ENCODE data around the gene CHIC2. TPM values are rescaled to one million over a fixed set of nuclear protein-coding genes. Genes with fewer than 3 reads are reported as not detected.

CHIC2 gene
- total RNA-seq, 1 experiment from 2014 or later, result 52.3 TPM

DNA sequence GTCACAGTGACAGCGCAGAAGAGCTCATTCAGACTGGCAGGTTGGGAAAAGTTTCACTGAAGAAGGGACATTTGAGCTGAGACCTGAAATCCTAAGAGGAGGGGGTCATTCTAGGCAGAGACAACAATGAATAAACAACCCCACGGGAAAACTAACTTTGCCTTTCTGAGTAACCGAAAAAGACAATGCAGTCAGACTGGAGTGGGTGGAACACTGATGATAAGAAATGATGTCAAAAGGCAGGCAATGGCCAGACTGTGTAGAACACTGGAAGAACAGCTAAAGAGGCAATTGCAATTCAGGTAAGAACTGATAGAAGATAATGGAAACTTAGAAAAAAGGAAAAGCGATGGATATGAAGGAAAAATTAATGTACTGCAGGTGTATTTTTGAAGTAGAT lies 73.8 kb downstream of the CHIC2 start:
- no peak for TF ChIP-seq EZH2phosphoT487 (IDR thresholded peaks at IDR 0.05; ENCODE audit: borderline replicate concordance, low read length)
- TF ChIP-seq EZH2 (IDR thresholded peaks at IDR 0.05; ENCODE audit: low read length, unreplicated experiment), result no peak
- TF ChIP-seq, protein P1, sequence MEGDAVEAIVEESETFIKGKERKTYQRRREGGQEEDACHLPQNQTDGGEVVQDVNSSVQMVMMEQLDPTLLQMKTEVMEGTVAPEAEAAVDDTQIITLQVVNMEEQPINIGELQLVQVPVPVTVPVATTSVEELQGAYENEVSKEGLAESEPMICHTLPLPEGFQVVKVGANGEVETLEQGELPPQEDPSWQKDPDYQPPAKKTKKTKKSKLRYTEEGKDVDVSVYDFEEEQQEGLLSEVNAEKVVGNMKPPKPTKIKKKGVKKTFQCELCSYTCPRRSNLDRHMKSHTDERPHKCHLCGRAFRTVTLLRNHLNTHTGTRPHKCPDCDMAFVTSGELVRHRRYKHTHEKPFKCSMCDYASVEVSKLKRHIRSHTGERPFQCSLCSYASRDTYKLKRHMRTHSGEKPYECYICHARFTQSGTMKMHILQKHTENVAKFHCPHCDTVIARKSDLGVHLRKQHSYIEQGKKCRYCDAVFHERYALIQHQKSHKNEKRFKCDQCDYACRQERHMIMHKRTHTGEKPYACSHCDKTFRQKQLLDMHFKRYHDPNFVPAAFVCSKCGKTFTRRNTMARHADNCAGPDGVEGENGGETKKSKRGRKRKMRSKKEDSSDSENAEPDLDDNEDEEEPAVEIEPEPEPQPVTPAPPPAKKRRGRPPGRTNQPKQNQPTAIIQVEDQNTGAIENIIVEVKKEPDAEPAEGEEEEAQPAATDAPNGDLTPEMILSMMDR (conservative IDR thresholded peaks at IDR 0.05; ENCODE audit: low read depth, low read length), result no peak
- ChIA-PET POLR2A (ENCODE audit: unreplicated experiment) (no interaction called here), CTCF (no interaction called here)
- Histone ChIP-seq H3K9me2 (replicated peaks; ENCODE audit: low read length) (no peaks in the 10 kb centered on the region), H3K4me1 (ENCODE audit: insufficient read depth, low read length) (peaks cover 4% of the 10 kb centered on the region; the same call in 1 of the 2 replicates), H3K27ac (ENCODE audit: low read length) (no peak overlapping the region), H3K9ac (ENCODE audit: low read length) (no peak overlapping the region), H3K79me2 (ENCODE audit: low read length) (no peaks in the 10 kb centered on the region), H3K27me3 (ENCODE audit: low read length) (no peaks in the 10 kb centered on the region), H3K4me2 (ENCODE audit: low read length) (no peak overlapping the region), H3F3A (ENCODE audit: low read length, unreplicated experiment) (no peaks in the 10 kb centered on the region), H3K9me3 (ENCODE audit: low read length) (no peaks in the 10 kb centered on the region), H2AFZ (ENCODE audit: low read length) (no peak overlapping the region), H3K4me3 (ENCODE audit: low read length) (no peak overlapping the region), H3K36me3 (ENCODE audit: low read depth, low read length) (no peaks in the 10 kb centered on the region), H4K20me1 (ENCODE audit: low read length) (no peaks in the 10 kb centered on the region)
- BruUV-seq (replicated peaks), result no TSS peak
- intact Hi-C loops (cut with micrococcal nuclease), result no loop called here
- ATAC-seq (no peak), DNase-seq (no peak)

DNA sequence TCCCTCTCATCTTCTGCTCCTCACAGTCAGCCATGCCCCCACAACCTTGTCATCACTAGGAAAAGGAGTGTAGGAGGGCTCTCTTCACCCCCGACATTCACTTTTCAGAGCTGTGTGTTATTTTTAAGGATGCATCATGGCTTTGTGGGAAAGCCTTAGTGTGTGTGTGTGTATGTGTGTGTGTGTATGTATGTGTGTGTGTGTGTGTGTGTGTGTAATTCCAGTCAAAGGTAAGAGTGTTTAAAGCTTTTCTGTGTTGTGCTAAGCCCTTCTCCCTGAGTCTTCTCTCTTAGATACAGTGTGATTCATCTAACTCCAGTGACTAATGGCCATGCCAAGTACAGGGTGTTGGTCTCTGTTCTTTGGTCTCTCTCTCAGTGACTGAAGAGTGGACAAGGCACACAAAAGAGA lies 76.6 kb downstream of the CHIC2 start:
- no peak overlapping the region for H3K9ac ChIP-seq (ENCODE audit: low read length)
- no peaks in the 10 kb centered on the region for H3K27me3 ChIP-seq (ENCODE audit: low read length)
- no peaks in the 10 kb centered on the region for H3K9me3 ChIP-seq (ENCODE audit: low read length)
- peak; percentile 94 for ATAC-seq
- H3K9me2 ChIP-seq (replicated peaks; ENCODE audit: low read length), result no peaks in the 10 kb centered on the region
- H3K4me2 ChIP-seq (ENCODE audit: low read length), result no peak overlapping the region
- H3K27ac ChIP-seq (ENCODE audit: low read length), result no peak overlapping the region
- no peak overlapping the region for H3K4me3 ChIP-seq (ENCODE audit: low read length)
- ChIA-PET POLR2A (ENCODE audit: unreplicated experiment) (no interaction called here), CTCF (no interaction called here)
- no peak overlapping the region for H2AFZ ChIP-seq (ENCODE audit: low read length)
- TF ChIP-seq, protein P1 (conservative IDR thresholded peaks at IDR 0.05; ENCODE audit: low read depth, low read length), result no peak
- TF ChIP-seq EZH2phosphoT487 (IDR thresholded peaks at IDR 0.05; ENCODE audit: borderline replicate concordance, low read length) (no peak), EZH2 (IDR thresholded peaks at IDR 0.05; ENCODE audit: low read length, unreplicated experiment) (no peak)
- H4K20me1 ChIP-seq (ENCODE audit: low read length), result no peaks in the 10 kb centered on the region
- peak; percentile 70 for DNase-seq
- H3K4me1 ChIP-seq (ENCODE audit: insufficient read depth, low read length), result peaks cover 4% of the 10 kb centered on the region; the same call in 1 of the 2 replicates
- no peaks in the 10 kb centered on the region for H3K79me2 ChIP-seq (ENCODE audit: low read length)
- H3F3A ChIP-seq (ENCODE audit: low read length, unreplicated experiment), result no peaks in the 10 kb centered on the region
- intact Hi-C loops (cut with micrococcal nuclease), result loop anchor here (5.0 kb wide), 1 partner anchor 55 kb away; no protein-coding TSS in a partner anchor
- H3K36me3 ChIP-seq (ENCODE audit: low read depth, low read length), result no peaks in the 10 kb centered on the region
- BruUV-seq (replicated peaks), result no TSS peak

DNA sequence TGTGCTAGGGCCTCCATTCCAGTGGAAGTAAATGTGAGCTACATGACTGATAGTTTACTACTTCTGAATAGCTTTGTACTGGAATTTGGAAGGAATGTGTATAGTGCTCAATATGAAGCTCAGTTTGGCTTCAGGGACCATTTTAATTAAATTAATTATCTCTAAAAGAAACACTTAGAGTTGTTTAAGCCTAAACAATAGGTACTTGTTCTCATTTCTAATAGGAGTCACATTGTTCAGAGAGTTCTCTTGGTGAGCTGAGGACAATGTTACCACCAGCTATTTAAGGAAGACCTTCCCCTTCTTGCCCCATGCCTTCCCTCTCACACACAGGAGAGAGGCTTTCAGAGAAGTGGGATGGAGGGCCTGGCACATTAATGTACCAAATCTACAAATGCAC lies 78.3 kb downstream of the CHIC2 start:
- Histone ChIP-seq H2AFZ (ENCODE audit: low read length) (no peak overlapping the region), H3K27me3 (ENCODE audit: low read length) (no peaks in the 10 kb centered on the region), H3F3A (ENCODE audit: low read length, unreplicated experiment) (no peaks in the 10 kb centered on the region), H4K20me1 (ENCODE audit: low read length) (no peaks in the 10 kb centered on the region), H3K4me3 (ENCODE audit: low read length) (no peak overlapping the region), H3K4me1 (ENCODE audit: insufficient read depth, low read length) (peaks cover 4% of the 10 kb centered on the region; the same call in 1 of the 2 replicates), H3K36me3 (ENCODE audit: low read depth, low read length) (no peaks in the 10 kb centered on the region), H3K9ac (ENCODE audit: low read length) (no peak overlapping the region), H3K9me2 (replicated peaks; ENCODE audit: low read length) (no peaks in the 10 kb centered on the region), H3K9me3 (ENCODE audit: low read length) (no peaks in the 10 kb centered on the region), H3K27ac (ENCODE audit: low read length) (no peak overlapping the region), H3K79me2 (ENCODE audit: low read length) (no peaks in the 10 kb centered on the region), H3K4me2 (ENCODE audit: low read length) (no peak overlapping the region)
- ATAC-seq (no peak), DNase-seq (no peak)
- no TSS peak for BruUV-seq (replicated peaks)
- POLR2A ChIA-PET (ENCODE audit: unreplicated experiment), result no interaction called here
- CTCF ChIA-PET, result interaction anchor here (0.6 to 0.7 kb wide), 2 partner anchors 62 to 325 kb away, joined by 3 read pairs; no protein-coding TSS in a partner anchor
- TF ChIP-seq, protein P1 (conservative IDR thresholded peaks at IDR 0.05; ENCODE audit: low read depth, low read length), result no peak
- TF ChIP-seq EZH2 (IDR thresholded peaks at IDR 0.05; ENCODE audit: low read length, unreplicated experiment) (no peak), EZH2phosphoT487 (IDR thresholded peaks at IDR 0.05; ENCODE audit: borderline replicate concordance, low read length) (no peak)
- intact Hi-C loops (cut with micrococcal nuclease), result loop anchor here (5.0 kb wide), 1 partner anchor 54 kb away; no protein-coding TSS in a partner anchor

Data from PC-3 (cell line).